NK-92 treated with Interleukin-12 subunit alpha and Interleukin-12 subunit beta, amount 100 ng/mL, for 24 hours (cell line): ENCODE measurements around the gene OSBP.
A peak's percentile ranks its signal among the peaks of the same experiment; 100 is the strongest.

ENCODE experiments used
- DNase-seq: peaks from one replicate; lab custom pipeline; 2025; lab: John Stamatoyannopoulos, UW

Gene OSBP

DNA sequence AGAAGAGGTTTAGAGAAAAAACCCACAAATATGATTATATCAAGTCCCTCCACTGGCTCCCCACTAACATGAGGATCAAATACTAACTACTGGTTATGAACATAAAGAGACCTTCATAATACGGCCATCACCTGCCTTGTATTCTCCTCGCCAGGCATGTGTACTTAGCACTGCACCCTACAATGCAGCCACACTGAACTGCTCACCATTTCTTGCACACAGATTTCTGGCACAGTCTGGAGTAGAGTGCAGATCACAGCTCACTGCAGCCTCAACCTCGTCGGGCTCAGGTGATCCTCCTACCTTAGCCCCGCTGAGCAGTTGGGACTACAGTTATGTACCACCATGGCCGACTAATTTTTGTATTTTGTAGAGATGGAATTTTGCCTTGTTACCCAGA lies 13.1 kb downstream of the OSBP start:
- DNase-seq, result no peak

DNA sequence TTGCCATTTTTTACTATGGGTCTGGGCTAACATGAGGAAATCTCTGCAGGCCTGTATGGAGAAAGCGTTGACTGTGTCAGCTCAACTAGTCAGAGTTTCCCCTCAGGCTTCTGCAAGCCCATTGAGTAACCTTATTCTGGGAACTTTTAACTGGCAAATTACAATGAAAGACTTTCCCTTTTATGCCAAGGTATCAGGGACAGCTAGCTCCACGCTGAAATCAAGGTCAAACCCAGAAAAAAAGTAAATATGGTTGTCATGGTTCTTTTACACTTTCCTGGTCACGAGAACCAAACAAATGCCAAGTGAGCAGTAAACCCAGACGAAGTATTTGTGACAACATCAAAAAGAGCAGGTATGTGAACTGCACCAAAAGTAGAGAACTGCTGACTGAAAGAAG lies 13.8 kb downstream of the OSBP start:
- DNase-seq, result no peak

DNA sequence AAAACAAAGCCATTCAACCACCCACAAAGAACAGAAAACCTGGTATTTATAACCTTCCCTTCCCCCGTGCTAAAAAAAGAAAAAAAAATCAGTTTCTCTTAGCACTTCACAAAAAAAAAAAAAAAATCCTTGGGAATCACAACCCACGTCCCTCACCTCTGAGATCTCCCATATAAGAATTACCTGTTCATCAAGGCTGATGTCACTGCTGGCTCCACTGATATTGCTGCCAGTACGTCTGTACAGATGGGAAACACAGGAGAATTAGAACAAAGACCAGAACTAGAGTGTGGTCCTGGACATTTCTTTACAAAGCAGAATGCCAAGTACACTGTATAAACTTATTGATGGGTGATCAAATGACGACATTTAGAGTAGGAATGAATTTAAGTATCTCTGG lies 14.9 kb downstream of the OSBP start:
- no peak for DNase-seq

DNA sequence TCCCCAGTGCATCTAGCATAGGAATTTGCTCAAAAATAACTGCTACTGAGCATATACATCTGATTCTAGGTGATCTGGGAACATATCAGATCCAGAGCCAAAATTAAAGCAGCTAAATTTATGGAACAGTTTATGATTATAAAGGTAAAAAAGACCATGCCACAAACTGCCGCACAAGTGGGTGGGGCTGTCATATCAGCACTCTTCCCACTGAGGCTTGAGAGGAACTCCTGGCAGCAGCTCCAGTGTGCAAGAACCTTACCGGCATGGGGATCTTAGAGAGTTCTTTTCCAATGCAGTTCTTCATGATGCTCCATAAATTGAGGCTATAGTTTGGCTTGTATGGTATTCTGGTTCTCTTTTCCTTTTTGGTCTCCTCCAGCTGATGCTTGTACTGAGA lies 15.3 kb downstream of the OSBP start:
- no peak for DNase-seq

DNA sequence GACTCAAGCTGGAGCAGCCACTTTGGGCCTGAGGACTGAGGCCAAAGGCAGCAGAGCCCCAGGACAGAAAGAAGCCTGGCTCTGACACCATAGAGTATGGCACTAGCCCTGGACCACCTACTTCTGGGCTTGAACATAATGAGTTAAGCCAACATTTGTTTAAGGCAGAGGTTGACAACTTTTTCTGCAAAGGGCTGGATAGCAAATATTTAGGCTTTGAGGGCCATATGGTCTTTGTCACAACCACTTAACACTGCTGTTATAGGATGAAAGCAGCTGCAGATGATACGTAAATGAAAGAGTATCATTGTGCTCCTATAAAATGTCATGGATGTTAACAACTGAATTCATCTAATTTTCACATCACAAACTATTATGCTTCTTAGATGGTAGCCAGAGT lies 16.6 kb downstream of the OSBP start:
- no peak for DNase-seq

DNA sequence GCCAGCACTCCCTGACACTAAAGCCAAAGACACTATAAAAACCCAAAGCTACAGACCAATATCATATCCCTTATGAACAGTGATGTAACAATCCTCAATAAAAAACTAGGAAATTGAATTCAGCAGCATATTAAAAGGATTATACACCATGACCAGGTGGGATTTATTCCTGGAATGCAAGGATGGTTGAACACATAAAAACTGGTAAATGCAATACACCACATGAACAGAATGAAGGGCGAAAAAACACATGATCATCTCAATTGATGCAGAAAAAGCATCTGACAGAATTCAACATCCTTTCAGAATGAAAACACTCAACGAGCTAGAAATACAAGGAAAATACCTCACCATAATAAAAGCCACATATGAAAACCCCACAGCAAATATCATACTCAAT lies 31.3 kb downstream of the OSBP start:
- DNase-seq, result no peak

DNA sequence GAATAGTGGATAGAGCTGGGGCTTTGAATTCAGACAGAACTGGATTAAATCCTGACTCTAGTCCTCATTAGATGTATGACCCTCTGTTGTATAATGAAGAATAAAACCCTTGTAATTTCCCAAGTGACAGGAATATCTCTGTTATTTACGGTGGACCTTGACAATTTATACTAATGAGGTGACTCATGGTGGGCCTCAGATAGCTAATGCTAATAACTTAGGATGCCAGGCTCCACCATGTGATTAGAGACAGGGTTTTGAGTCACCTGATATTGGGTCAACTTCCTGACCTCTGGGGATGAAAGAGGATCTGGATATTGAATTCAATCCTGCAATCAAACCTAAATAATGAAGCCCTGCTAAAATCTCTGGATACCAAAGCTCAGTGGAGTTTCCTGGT lies 33.6 kb downstream of the OSBP start:
- no peak for DNase-seq

DNA sequence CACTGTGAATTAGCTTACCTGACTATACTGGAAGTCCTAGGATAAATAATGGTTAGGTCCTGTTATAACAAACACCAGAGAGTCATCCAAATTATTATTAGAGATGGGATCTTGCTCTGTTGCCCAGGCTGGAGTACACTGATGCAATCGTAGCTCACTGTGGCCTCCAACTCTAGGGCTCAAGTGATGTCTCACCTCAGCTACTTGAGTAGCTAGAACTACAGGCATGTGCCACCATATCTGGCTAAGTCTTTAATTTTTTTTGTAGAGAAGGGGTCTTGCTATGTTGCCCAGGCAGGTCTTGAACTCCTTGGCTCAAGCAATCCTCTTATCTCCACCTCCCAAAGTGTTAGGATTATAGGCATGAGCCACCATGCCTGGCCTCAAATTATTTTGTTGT lies 37.2 kb downstream of the OSBP start:
- no peak for DNase-seq

DNA sequence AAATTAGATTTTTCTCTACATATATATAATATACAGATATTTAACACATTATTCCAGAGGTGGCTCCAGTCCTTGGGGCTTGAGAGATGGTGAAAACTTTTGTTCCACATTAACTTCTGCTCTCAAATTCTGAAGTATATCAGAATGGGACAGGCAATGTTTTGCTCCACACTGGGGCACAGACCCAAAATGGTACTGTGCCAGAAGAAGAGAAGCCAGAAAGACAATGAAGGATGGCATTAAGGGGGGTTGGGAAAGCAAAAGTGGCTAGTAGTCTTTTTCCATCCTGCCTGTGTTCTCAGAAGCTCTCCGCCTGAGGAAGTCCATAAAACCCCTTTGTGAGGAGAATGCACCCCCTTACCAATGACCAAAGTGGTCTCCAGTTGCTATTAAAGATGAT lies 40.1 kb downstream of the OSBP start:
- DNase-seq, result no peak

DNA sequence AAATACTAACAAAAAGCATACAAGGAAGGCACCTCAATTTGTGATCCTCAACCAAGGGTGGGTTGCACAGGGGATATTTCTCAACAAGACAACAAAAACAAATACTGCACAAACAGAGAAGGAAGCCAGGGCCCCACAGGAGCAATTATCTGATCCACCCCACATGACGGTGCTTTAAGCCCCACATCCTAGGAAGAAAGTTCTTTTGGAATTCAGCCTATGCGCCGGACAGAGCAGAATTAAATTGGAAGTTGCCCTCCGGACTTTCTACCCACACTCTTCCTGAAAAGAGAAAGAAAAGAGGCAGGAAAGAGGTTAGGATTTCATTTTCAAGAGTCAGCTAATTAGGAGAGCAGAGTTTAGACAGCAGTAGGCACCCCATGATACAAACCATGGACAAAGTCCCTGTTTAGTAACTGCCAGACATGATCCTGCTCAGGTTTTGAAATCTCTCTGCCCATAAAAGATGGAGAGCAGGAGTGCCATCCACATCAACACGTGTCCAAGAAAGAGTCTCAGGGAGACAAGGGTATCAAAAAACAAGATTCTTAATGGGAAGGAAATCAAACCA lies 40.6 kb downstream of the OSBP start:
- DNase-seq, result no peak

DNA sequence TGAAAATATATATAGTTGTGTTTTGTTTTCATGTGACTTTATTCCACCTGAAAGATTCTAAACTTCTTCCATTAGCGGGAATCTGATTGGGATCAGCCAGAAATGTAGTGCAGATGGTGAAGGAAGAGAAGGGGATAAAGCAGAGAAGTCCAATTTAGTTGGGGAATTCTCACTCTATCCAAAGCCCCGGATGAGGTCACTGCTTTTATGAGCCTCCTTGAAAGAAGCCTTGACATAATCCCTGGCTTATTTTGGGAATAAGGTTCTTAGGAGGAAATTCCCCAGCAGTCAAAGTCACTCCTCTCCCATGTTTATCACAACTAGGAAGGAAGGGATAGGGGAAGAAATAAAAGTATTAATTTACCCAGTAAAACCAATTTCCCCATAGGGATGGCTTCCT lies 41.1 kb downstream of the OSBP start:
- no peak for DNase-seq

DNA sequence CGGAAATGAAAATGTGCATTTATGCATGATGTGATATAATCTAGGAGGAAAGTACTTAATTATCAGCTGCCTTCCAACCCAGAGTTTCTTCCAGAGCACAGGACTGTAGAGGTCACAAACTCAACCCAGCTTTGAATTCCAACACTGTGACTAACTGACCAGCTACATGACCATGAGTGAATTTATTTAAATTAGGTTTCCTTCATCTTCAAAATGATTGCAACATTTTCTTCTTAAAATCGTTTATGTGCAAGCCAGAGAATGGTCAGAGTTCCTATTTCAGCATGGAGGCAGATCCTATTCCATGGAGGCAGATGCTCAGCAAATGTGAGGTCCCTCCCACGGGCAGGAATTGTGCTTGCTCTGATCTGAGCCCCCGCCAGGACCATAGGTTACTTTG lies 42.4 kb downstream of the OSBP start:
- no peak for DNase-seq

DNA sequence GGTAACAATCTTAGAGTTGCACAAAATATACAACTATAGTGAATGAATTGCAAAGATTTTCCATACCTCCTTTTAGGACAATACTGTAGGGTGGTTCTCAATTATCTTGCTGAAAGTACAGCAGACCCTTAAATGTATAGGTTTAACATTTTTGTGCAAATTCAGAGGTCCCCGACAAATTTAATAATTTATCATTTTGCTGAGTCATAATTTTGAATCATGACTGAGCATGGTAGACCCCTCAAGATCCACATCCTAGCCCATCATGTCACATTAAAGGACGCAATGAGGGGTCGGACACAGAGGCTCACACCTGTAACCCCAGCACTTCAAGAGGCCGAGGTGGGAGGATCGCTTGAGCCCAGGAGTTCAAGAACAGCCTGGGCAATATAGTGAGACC lies 43.5 kb downstream of the OSBP start:
- DNase-seq, result no peak

DNA sequence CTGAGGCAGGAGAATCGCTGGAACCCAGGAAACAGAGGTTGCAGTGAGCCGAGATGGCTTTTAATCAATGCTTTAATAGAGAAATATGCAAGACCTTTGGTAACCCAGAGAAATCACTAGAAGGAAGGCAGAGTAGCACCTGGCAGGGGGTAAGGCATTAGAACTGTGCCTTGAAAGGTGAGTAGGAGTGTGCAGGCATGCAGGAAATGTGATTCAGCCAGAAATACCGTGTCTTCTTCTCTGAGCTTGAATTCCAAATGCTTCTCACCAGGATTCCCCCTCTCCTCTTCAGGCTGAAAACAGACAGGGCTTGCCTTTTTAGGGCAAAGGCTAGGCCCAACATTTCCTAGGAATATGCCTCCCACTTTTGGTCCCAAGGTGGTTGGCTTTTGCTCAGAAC lies 53.3 kb downstream of the OSBP start:
- no peak for DNase-seq

DNA sequence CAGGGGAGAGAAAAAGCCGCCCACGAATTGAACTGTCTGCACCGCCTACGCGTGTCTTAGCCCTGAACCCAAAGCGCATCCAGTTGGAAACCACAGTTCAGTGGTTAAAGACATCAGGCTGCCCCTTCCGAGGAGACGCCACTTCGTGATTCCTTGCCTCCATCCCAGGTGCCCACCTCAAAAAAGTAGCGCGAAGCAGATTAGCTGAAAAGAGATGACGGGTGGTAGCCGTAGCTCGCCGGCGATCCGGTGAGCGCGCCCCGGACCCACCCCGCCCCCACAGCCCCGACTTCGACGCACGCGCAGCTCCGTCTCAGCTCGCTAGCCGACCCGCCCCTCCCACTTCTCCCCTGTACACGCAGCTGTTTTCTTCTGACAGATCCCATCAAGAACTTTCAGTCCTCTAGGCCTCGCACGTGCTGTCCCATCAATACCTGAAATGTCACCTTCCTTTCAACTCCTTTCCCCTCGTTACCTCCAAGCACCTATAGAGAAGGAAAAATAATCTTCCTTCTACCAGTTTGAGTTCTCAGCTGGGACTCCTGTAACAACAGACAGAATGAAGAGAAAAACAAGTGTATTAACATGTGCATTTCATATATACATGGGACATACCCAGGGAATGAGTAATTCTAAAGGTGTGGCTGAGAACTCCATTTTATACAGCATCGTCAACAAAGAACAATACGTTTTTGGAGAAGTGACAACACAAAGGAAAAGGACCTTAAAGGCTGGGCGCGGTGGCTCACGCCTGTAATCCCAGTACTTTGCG lies 54.7 kb downstream of the OSBP start:
- DNase-seq, result peak; percentile 81

DNA sequence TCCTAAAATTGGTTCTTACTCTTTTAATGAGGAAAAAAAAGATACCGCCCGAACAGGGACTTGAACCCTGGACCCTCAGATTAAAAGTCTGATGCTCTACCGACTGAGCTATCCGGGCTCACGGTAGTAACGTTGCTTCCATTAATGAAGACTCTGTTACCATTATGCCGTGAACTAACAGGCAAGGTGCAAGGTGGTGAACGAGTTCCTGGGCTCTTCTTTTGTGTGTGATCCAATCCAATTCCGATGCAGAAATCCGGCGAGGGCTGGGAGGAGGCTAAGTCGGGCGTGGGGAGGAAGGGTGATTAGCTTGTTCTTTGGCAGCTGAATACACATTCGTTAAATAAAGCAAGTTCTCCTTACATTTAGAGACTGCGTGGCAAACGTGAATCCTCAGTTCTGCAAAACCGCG lies 55.3 kb downstream of the OSBP start:
- peak; percentile 45 for DNase-seq

DNA sequence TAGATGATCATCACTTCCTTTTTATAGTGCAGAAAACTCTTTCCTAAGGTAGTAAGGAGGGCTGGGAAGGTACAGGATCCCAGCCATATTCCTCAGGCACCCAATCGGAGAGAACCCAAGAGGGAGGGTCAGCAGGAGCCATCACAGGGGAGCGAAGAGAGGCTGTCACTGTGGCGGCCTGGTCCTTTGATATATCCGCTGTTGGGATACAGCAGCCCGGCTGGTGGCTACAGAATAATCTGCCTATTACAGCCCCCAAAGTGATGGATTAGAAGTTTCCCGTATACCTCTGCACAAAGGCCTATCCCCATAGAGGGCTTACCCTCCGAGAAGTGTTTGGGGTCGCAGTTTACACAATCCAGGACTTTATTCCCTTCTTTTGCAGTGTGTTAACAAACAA lies 55.7 kb downstream of the OSBP start:
- DNase-seq, result no peak

DNA sequence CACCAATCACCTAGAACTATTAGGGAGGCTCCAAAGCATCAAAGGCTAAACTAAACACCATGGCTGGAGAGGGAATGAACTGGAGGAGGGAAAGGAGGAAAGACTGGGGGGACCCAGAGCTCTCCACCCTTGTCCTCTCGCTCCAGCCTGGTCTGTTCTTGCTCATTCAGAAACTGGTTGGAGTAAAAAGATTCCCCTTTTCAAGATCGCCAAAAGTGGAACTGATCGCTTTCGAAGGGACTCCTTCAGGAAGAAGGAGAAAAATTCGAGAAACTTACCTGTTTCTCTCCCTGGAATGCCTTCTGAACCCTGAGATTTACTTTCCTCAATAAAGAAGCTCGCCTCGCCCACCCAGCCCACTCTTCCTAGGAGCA lies 57.3 kb downstream of the OSBP start:
- no peak for DNase-seq

DNA sequence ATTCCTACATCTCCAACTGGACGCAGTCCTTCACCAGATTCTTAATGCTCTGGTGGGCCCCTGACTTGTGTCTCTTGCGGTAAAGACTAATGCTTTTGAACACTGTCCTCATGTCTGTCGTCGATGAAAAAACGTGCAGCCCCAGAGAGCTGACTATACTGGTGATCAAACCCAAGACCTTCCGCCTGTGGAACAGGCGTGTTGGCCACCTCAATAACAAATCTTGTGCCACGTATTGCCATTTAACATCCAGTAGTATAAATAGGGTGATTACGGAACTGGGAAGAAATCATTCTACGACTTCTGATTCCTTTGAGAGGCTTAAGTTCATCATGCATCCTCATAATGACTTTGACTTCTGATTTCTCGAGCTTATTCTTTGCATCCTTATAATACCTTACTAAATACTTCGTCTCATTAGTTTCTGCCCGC lies 58.6 kb downstream of the OSBP start:
- DNase-seq, result no peak

DNA sequence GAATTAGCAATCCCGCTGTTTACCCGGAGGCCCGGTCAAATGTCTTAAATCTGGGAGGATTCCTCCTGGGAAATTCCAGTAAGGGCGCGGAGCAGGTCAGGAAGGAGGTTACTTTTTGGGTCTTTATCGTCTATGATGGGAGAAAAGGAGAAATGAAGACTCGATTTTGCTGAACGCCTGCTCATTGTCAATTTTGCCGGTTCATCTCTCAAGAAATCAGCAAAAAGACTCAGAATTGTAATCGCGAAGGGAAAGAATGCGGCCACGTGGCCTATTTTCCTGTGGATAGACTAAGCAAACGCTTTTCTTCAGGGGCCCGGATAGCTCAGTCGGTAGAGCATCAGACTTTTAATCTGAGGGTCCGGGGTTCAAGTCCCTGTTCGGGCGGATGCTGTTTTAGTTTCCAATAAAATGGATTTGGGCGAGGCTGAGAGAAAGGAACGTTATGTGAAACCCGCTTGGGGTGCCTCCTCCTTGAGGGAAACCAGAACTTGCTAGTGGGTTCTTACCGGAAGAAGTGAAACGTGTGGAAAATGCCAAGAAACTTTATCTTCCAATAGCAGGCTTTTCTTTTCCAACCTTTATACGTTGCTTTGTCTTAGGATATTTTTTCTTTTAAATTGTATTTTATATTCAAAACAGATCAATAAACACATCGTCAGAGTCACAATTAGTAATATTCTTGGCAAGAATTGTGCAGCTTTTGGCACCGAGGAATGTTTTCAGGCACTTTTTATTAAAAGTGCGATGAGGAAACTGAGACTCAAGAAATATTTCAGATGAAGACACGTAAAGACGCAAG lies 59.3 kb downstream of the OSBP start:
- peak; percentile 15 for DNase-seq

DNA sequence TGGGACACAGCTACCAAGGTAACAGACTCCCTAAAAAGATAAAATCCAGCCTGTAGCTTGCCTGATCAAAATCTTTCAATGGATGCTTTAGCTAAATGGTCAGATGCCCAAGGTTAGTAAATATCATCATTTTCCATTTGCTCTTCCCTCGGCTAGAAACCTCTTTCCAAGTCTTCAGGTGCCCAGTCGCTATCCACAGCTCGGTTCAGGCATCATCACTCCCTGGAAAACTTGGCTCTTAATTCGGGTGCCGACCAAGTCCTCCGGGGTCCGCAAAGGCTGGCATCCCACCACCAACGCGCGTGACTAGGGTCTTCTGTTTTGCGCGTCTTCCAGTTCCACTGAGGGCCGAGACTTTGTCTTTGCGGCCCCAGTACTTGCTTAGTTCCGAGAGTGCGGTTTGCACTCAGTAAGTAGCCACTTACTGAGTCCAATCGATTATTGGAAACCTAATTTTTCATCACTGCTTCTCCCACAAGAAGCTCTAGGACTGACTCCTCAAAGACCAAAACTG lies 59.9 kb downstream of the OSBP start:
- no peak for DNase-seq

DNA sequence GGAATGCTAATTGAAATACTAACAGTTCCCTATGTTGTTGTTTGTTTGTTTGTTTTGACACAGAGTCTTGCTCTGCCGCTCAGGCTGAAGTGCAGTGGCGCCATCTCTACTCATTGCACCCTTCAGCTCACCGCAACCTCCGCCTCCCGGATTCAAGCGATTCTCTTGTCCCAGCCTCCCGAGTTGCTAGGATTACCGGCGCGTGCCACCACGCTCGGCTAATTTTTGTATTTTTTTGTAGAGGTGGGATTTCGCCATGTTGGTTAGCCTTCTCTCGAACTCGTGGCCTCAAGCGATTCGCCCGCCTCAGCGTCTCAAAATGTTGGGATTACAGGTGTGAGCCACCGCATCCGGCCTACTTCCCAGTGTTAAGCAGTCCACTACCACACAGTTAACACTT lies 62.3 kb downstream of the OSBP start:
- no peak for DNase-seq

DNA sequence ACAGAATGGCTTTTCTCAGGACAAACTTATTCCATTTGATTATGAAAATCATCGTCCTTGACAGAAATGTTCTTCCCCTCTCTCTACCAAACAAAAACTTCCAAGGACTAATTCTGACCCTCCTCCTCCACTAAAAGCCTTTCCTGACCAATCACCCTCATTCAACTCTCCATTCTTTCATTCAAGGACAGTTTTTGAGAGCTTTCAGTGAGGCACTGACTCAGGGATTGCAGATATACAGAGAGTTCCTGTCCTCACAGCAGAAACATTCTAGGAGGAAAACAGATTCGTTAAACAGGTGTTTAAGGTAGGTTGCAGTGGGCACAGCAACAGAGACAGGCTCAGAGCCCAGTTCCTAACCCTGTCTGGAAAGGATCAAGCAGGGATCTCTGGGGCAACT lies 62.7 kb downstream of the OSBP start:
- no peak for DNase-seq
